ENCODE measurements around the gene MTARC2. TPM values are rescaled to one million over a fixed set of nuclear protein-coding genes. Genes with fewer than 3 reads are reported as not detected.
A peak's percentile ranks its signal among the peaks of the same experiment; 100 is the strongest.

Gene MTARC2
- total RNA-seq, 1 experiment from 2014 or later, result 8.4 TPM

- Histone ChIP-seq H3K27me3 (no peaks in the 10 kb centered on the region), H3K36me3 (no peaks in the 10 kb centered on the region), H3K4me3 (no peak overlapping the region), H3K9me3 (no peaks in the 10 kb centered on the region)
- DNase-seq, result no peak
Observed at GRCh38 chr1:220751111-220751510, 3.0 kb downstream of the MTARC2 start.

GRCh38 chr1:220754212-220754917 lies 6.2 kb downstream of the MTARC2 start:
- Histone ChIP-seq H3K4me3 (no peak overlapping the region), H3K36me3 (no peaks in the 10 kb centered on the region), H3K27me3 (no peaks in the 10 kb centered on the region), H3K9me3 (no peaks in the 10 kb centered on the region)
- DNase-seq, result no peak

- H3K36me3 ChIP-seq, result no peaks in the 10 kb centered on the region
- DNase-seq, result no peak
- H3K9me3 ChIP-seq, result no peaks in the 10 kb centered on the region
- no peak overlapping the region for H3K4me3 ChIP-seq
- H3K27me3 ChIP-seq, result no peaks in the 10 kb centered on the region
Observed at GRCh38 chr1:220754918-220755295, 6.8 kb downstream of the MTARC2 start.

- Histone ChIP-seq H3K27me3 (no peaks in the 10 kb centered on the region), H3K36me3 (no peaks in the 10 kb centered on the region), H3K9me3 (no peaks in the 10 kb centered on the region), H3K4me3 (no peak overlapping the region)
- DNase-seq, result no peak
Observed at GRCh38 chr1:220755309-220755708, 7.2 kb downstream of the MTARC2 start.

GRCh38 chr1:220757441-220757840 lies 9.3 kb downstream of the MTARC2 start:
- no peak overlapping the region for H3K4me3 ChIP-seq
- no peaks in the 10 kb centered on the region for H3K27me3 ChIP-seq
- DNase-seq, result no peak
- H3K36me3 ChIP-seq, result no peaks in the 10 kb centered on the region
- no peaks in the 10 kb centered on the region for H3K9me3 ChIP-seq

GRCh38 chr1:220759147-220759546 lies 11.0 kb downstream of the MTARC2 start:
- H3K4me3 ChIP-seq, result no peak overlapping the region
- H3K36me3 ChIP-seq, result no peaks in the 10 kb centered on the region
- H3K27me3 ChIP-seq, result no peaks in the 10 kb centered on the region
- no peak for DNase-seq
- no peaks in the 10 kb centered on the region for H3K9me3 ChIP-seq

- DNase-seq, result no peak
- H3K27me3 ChIP-seq, result no peaks in the 10 kb centered on the region
- no peak overlapping the region for H3K4me3 ChIP-seq
- H3K9me3 ChIP-seq, result no peaks in the 10 kb centered on the region
- no peaks in the 10 kb centered on the region for H3K36me3 ChIP-seq
Observed at GRCh38 chr1:220761688-220762427, 13.7 kb downstream of the MTARC2 start.

- no peaks in the 10 kb centered on the region for H3K27me3 ChIP-seq
- H3K9me3 ChIP-seq, result no peaks in the 10 kb centered on the region
- no peaks in the 10 kb centered on the region for H3K36me3 ChIP-seq
- no peak overlapping the region for H3K4me3 ChIP-seq
- no peak for DNase-seq
Observed at GRCh38 chr1:220764757-220765156, 16.6 kb downstream of the MTARC2 start.

- Histone ChIP-seq H3K9me3 (no peaks in the 10 kb centered on the region), H3K27me3 (no peaks in the 10 kb centered on the region), H3K36me3 (no peaks in the 10 kb centered on the region), H3K4me3 (no peak overlapping the region)
- no peak for DNase-seq
Observed at GRCh38 chr1:220767312-220768125, 19.4 kb downstream of the MTARC2 start.

- Histone ChIP-seq H3K36me3 (no peaks in the 10 kb centered on the region), H3K9me3 (no peaks in the 10 kb centered on the region), H3K27me3 (no peaks in the 10 kb centered on the region), H3K4me3 (no peak overlapping the region)
- no peak for DNase-seq
Observed at GRCh38 chr1:220768126-220768601, 20.0 kb downstream of the MTARC2 start.

GRCh38 chr1:220769205-220769604 lies 21.1 kb downstream of the MTARC2 start:
- Histone ChIP-seq H3K36me3 (no peaks in the 10 kb centered on the region), H3K9me3 (no peaks in the 10 kb centered on the region), H3K4me3 (no peak overlapping the region), H3K27me3 (no peaks in the 10 kb centered on the region)
- no peak for DNase-seq

- Histone ChIP-seq H3K9me3 (no peaks in the 10 kb centered on the region), H3K36me3 (no peaks in the 10 kb centered on the region), H3K4me3 (no peak overlapping the region), H3K27me3 (no peaks in the 10 kb centered on the region)
- no peak for DNase-seq
Observed at GRCh38 chr1:220770245-220770913, 22.3 kb downstream of the MTARC2 start.

GRCh38 chr1:220772846-220773245 lies 24.7 kb downstream of the MTARC2 start:
- H3K9me3 ChIP-seq, result no peaks in the 10 kb centered on the region
- no peak overlapping the region for H3K4me3 ChIP-seq
- no peak for DNase-seq

GRCh38 chr1:220775240-220775853 lies 27.2 kb downstream of the MTARC2 start:
- DNase-seq, result no peak
- H3K27me3 ChIP-seq, result no peaks in the 10 kb centered on the region
- H3K36me3 ChIP-seq, result no peaks in the 10 kb centered on the region
- no peaks in the 10 kb centered on the region for H3K9me3 ChIP-seq
- H3K4me3 ChIP-seq, result no peak overlapping the region

More at GRCh38 chr1:220772846-220773245, 24.7 kb downstream of the MTARC2 start:
- H3K27me3 ChIP-seq, result no peaks in the 10 kb centered on the region
- H3K36me3 ChIP-seq, result no peaks in the 10 kb centered on the region

GRCh38 chr1:220776254-220776653 lies 28.1 kb downstream of the MTARC2 start:
- Histone ChIP-seq H3K27me3 (no peaks in the 10 kb centered on the region), H3K4me3 (no peak overlapping the region), H3K9me3 (no peaks in the 10 kb centered on the region), H3K36me3 (no peaks in the 10 kb centered on the region)
- no peak for DNase-seq

- Histone ChIP-seq H3K9me3 (no peaks in the 10 kb centered on the region), H3K4me3 (no peak overlapping the region), H3K36me3 (no peaks in the 10 kb centered on the region), H3K27me3 (no peaks in the 10 kb centered on the region)
- DNase-seq, result peak; percentile 70
Observed at GRCh38 chr1:220776720-220777326, 28.7 kb downstream of the MTARC2 start.

Data from MG63 (cell line).